HG03064 (cell line): ENCODE results near the gene GJB5.

ENCODE experiments used
- ATAC-seq: cut with Tn5 transposase; IDR thresholded peaks from one replicate; pipeline ENCODE4 v1.9.1; 2021; ENCODE audit warnings: low read depth; ENCODE audit not compliant: unreplicated experiment

Gene GJB5

DNA sequence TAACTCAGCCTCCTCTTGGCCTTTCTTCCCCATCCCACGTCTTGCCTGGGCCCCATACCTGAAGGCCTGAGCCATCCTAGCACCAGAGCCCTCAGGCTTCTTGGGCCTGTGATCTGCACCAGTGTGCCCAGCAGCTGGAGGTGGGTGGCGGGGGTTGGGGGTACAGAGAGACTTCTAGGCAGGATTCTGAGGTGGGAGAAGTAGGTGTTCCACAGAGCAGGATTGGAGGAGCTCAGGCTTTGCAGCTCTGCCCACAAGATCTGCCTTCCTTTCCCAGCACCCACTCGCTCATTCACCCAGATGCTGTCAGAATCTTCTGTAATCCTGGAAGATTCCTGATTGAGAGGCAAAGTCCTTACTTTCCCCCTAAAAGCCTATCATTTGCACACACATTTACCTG lies 10.0 kb upstream of the GJB5 start:
- ATAC-seq, result no peak

DNA sequence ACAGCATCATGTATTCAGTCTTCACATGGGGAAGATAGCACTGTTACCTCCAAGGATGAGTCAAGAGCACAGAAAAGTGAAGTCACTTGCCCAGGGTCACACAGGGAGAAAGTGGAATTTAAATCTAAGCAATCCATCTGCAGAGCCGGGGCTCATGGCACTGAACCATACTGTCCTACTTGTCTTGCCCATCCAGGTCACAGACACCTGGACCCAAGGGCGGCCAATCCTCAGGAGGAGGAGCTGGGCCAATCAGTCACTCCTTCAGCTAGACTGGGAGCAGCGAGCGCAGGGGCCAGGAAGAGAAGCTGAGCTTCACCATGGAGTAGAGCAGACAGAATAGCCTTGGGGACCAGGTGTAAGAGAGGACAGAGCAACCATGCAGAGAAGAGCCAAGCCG lies 9.2 kb upstream of the GJB5 start:
- ATAC-seq, result no peak

DNA sequence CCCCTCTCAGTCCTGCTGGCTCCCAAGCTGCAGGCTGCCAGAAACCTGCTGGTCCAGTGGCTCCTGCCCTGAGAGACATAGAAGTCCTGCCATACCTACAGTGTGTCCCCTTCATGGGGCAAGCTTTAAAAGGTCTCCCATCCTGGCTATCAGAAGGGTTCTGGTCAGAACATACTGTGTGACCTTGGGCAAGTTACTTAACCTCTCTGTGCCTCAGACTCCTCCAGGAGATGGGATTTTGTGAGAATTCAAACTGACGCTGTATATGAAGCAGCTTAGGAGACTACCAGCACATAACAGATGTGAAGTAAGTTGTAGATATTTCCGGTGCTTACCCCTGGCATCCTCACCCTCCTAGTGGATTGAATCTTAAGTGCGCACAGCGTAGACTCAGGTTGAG lies 8.7 kb upstream of the GJB5 start:
- ATAC-seq, result no peak

DNA sequence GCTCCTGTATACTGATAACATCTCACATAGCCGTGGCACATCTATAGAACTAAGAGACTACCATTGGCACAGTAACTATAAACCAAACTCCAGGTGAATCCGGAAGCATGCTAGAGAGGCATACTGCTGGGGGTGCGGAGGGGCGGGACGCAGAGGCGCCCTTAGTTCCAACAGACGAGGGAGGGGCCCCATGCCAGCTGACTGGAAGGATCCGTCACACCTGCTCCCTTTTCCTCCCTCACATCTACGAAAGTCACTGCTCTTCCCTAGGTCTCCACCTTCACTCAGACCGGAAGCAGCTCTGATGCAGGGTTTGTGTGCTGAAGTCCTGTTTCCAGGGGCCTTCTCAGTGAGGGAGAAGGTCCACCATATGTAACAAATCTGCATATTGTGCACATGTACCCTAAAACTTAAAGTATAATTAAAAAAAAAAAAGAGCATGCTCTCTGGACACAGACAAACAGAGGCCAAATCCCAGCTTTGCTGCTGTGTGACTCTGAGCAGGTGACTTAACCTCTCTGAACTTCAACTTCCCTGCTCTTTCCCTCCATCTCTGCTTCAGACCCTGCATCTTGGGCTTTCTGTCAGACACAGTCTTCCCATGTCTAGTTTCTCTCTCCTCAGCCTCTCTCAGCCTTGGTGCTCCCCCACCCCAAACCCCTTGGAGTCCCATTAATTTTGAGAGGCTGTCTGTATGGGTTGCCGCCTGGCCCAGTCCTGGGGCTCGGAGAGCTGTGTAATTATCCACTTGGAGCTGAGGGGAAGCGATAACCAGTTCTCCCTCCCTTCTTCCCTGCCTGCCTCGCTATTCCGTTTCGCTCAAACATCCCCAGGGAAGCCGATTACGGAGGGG lies 7.8 kb upstream of the GJB5 start:
- no peak for ATAC-seq

DNA sequence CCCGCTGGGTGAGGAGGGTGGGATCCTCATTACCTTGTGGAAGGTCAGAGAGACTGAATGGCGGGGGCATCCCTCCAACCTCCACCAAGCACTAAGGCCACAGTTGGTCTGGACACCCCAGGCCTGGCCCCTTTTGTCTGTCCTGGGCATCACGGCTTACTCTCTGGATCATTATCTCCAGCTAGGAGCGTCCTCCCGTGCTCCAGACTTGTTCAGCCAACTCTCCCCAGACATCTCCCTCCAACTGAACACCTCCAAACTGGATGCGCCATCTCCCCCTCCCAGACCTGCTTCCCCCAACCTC lies 7.3 kb upstream of the GJB5 start:
- no peak for ATAC-seq

DNA sequence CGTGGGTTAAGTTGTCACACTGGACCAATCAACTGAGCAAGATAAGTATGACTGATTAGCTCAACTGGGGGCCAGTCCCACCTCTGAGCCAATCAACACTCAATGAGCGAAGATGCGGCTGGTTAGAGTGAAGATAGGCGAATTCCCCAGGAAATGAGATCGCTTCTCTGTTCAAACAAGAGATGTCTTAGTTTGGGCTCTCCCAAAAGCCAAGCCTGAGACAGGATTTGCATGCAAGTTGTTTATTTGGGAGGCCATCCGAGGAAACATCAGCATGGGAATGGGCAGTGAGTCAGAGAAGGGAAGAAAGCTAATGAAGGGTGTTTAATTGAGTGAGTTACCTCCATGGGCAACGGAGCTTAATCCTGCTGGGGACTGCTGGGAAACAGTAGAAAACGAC lies 4.9 kb upstream of the GJB5 start:
- ATAC-seq, result no peak

DNA sequence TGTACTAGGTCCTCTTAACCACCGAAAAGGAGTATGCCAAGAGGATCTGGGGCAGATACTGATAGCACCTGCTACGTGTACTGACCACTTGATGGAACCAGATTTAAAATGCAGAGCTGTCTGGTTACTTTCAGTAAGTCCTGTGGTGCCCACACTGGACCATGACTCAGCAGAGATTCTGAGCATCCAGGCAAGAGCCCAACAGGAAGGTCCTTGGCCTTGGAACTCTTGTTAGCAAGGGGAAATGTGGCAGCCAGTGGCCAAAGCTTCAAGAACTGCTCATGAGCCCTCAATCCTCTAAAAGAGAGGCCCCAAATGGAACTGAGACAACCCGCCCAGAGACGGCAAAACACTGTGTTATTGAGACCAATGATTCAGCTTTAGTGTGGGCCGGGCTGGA lies 4.2 kb upstream of the GJB5 start:
- no peak for ATAC-seq

DNA sequence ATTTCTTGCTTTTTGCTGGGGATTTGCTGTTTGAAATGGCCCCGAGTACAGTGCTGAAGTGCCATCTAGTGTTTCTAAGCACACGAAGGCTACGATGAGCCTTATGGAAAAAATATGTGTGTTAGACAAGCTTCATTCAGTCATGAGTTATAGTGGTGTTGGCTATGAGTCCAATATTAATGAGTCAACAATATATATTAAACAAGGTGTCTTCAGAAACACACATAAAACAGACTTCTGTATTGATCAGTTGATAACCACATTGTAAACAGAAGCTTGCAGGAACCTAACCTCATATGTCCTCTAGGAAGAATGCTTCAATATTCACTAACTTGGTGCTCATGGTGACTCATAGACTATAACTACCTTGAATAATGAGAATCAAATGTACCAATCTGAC lies 1.7 kb upstream of the GJB5 start:
- ATAC-seq, result no peak

DNA sequence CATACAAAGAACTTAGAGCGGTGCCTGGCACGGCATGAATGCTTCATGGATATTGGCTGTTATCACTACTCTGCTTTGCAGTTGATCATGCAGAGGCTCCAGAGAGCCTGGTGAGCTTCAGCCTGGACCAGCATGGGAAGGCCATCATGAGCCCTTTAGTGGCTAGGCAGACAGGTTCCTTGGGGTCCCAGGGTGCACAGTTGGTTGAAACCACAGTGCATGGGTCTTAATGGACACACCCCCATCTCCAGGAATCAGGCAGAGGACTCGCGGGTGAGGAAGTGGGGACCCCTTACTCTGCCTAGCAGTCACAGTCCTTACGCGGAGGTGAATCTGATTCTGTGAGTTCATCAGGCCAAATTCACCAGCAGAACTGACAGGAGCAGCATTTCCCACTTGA lies 1.1 kb downstream of the GJB5 start:
- ATAC-seq, result no peak

DNA sequence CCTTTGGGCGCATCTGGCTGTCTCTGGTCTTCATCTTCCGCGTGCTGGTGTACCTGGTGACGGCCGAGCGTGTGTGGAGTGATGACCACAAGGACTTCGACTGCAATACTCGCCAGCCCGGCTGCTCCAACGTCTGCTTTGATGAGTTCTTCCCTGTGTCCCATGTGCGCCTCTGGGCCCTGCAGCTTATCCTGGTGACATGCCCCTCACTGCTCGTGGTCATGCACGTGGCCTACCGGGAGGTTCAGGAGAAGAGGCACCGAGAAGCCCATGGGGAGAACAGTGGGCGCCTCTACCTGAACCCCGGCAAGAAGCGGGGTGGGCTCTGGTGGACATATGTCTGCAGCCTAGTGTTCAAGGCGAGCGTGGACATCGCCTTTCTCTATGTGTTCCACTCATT lies 2.5 kb downstream of the GJB5 start:
- no peak for ATAC-seq

DNA sequence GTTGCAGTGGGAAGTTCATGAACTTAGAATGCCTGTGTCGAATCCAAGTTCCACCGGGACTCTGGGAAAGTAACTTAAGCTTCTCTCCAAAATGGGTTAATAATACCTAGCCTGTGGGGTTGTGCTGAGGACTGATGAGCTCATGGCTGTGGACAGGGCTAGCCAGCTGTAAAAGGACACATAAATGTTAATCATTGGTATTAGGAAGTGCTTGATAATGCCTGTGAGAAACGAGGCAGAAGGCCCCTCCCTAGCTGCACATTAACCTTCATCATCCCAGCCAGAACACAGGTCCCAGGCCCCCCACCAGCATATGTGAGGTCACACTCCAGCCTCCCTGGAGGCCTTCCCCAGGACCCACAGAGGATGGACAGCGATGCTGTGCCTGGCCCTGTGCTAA lies 3.9 kb downstream of the GJB5 start:
- ATAC-seq, result no peak

DNA sequence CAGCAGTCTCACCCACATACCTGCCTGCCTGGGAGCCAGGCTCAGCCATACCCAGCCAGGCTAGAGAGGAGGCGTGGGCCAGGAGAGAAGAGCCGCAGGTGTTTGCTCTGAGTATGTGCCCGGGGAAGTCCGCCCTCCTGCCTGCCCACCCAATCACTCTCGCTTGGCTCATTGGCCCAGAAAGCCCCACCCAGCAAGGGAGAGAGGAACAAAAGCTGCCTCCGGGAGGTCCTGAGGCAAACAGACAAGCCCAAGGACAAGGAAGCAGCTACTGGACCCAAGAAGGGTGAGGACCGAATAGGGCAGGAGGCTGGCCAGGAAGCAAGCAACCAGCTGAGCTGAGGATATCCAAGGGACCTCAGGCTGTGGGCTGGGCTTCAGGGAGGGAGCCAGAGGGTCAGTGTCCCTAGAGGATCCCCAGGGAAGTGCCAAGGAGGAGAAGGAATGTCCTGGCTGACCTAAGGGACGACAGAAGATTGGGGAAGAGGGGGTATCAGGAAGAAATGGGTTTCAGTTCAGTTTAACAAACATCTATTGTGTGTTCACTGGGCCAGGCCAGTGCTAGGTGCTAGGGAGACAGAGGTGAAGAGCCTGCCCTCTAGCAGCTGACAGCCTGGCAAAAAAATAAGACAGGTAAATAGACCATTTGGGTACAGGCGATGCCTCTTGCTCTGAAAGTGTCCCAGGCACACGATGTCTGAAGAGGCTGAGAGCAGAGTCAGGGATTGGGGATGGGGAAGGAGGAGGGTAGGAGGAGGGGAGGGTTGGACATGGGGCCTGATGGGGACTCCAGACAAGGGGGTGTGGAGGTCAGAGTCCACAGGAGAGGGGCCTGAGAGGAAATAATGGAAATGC lies 4.9 kb downstream of the GJB5 start, which contains the start of gene GJB4:
TSS of gene GJB4 (plus strand) at position 238 of the 855 bp plus-strand sequence. CDS start 1,515 bp downstream, outside the sequence.
- no peak for ATAC-seq

DNA sequence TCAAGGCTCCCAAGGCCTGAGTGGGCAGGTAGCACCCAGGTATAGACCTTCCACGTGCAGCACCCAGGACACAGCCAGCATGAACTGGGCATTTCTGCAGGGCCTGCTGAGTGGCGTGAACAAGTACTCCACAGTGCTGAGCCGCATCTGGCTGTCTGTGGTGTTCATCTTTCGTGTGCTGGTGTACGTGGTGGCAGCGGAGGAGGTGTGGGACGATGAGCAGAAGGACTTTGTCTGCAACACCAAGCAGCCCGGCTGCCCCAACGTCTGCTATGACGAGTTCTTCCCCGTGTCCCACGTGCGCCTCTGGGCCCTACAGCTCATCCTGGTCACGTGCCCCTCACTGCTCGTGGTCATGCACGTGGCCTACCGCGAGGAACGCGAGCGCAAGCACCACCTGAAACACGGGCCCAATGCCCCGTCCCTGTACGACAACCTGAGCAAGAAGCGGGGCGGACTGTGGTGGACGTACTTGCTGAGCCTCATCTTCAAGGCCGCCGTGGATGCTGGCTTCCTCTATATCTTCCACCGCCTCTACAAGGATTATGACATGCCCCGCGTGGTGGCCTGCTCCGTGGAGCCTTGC lies 6.4 kb downstream of the GJB5 start:
- no peak for ATAC-seq

DNA sequence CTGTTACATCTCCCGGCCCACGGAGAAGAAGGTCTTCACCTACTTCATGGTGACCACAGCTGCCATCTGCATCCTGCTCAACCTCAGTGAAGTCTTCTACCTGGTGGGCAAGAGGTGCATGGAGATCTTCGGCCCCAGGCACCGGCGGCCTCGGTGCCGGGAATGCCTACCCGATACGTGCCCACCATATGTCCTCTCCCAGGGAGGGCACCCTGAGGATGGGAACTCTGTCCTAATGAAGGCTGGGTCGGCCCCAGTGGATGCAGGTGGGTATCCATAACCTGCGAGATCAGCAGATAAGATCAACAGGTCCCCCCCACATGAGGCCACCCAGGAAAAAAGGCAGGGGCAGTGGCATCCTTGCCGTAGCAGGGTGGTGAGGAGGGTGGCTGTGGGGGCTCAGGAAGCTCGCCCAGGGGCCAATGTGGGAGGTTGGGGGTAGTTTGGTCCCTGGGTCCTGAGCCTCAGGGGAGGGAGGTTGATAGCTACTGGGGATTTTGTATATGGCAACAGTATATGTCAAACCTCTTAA lies 7.0 kb downstream of the GJB5 start:
- no peak for ATAC-seq

DNA sequence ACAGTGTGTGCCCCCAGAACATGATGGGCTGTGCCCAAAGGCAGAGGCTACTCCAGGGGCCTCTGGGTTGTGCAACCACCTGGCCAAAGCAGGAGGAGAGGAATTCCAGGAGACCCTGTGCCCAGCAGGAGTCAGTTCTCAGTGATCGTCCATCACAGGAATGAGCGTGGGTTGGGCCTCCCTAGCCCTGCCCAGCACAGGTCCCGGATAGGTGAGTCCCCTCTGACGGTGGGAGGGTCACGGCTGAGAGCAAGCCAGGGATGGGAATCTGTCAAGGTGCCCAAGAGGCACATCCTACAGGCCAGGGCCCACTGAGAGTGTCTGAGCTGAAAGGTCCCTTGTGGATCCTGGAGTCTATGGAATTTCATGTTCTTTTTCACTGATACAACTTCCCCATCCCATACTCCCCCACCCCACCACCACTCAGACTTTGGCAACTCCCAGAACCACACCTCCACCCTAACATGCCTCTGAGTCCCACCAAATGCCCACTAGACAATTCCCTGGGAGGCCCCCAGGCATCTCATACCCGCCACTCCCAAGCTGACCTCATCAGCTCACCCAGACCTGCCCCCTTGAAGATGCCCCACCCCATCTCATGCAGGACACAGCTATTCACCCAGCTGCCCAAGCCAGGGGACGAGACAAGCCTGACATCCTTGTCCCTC lies 7.8 kb downstream of the GJB5 start:
- no peak for ATAC-seq

DNA sequence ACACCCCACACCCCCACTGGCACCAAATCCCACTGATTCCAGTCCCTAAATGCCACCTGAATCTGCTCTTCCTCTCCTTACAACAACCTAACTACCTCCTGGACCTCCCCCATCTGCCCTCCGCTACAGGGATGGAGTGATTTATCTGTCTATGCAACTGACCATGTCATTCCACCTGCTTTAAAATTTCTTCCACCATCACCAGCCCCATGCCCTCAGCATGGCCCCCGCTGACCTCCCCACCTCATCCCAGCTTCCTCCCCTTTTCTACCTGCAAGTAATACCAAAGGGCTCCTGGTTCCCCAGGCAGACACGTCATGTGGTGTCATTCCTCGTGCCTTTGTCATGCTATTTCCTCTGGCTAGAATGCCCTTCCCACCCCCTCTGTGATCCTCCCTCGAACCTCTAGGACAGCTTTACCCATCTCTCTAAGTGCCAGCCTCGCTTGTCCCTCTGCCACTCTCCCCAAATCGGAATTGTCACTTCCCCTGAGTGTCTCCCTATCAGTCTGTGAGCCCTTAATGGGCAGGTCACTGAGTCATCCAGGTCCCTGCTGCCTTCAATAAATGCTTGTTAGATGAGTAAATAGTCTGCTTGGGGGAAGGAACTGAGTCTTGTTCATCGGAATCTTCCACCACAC lies 8.4 kb downstream of the GJB5 start:
- no peak for ATAC-seq

DNA sequence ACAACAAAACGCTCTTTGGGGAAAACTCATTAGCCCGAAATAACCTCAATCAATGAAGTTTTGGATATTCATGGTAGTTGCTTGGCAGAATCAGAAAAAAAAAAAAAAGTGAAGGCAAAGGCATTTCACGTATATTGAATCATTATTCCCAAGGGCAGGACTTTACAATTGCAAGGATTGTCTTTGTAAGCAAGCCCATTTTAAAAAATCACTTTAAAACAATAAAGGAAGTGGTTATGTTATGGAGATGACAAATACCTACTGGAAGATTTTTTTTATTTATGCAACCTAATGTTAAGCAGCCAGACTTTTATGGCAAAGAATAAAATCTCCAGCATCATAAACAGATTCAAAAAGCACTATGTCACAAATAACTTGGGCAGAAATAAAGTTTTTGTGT lies 14.0 kb downstream of the GJB5 start:
- no peak for ATAC-seq

DNA sequence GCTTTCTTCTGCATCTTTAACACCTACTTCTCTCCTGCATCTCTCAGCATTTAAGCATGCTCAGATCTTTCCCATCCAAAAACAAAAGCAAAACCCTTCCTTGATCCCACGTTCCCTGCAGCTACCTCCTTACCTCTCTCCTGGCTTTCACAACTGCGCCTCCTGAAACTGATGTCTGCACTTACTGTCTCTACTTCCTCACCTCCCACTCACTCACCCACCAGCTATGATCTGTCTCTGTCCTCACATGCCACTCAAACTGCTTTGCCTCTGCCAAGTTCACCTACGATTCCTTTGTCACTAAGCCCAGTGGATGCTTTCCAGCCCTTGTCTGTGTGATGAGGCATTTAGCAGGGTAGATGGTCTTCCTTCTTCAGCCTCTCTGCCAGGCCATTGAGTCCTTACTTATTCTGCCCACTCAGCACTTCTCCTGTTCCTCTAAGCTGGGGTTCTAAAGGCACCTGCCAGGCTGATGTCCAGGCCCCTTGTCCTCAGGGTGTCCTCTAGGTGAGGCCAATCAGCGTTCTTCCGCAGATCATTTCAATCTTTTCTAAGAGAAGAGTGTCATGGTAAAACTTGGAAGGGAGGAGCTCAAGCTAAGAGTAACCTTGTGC lies 16.2 kb downstream of the GJB5 start:
- no peak for ATAC-seq

DNA sequence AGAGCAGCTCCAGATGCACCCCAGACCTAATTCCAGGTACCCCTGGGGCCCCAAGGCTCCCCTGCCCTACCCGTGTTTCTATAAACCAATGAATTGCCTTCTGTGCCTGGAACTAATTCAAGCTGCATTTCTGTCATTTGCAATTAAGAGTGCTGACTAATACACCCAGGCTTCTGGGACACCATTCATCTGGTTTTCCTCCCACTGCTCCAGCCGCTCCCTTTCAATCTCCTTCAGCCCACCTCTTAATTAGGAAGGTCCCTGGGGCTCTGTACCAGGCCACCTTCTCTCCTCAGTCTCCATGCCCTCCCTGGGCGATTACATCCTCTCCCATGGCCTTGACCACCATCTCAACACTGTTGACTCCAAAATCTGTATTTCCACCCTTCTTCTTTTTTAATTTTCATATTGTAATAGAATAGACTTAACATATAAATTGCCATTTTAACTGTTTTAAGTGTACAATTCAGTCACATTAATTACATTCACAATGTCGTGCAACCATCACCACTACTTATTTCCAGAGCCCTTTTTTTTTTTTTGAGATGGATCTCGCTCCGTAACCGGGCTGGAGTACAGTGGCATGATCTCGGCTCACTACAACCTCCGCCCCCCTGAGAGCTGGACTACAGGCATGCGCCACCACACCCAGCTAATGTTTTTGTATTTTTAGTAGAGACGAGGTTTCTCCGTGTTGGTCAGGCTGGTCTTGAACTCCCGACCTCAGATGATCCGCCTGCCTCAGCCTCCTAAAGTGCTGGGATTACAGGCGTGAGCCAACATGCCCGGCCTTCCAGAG lies 16.9 kb downstream of the GJB5 start:
- ATAC-seq, result no peak
